Dermis blood vessel endothelial cell (primary cell): ENCODE results near the gene PIM2. TPM values are rescaled to one million over a fixed set of nuclear protein-coding genes. Genes with fewer than 3 reads are reported as not detected.

Source experiments
- DNase-seq: peaks from one replicate; pipeline ENCODE4 v3.0.0; 2010
- total RNA-seq: library from RNA; depleted of rRNA; stranded (reverse); fragments of >200 nt; gene quantifications from 2 replicates; pipeline ENCODE4 v1.2.3, GENCODE V29; 2014

The PIM2 gene
- 4.8 and 6.5 TPM in 2 replicates for total RNA-seq

- peak; percentile 87 for DNase-seq
Observed at GRCh38 chrX:48918643-48919340, at the start of gene PIM2. Gene PIM2 (minus strand): TSS chrX:48919024. CDS start chrX:48918834, 190 bp downstream.

- no peak for DNase-seq
Observed at GRCh38 chrX:48968377-48968776, 49.6 kb upstream of the PIM2 start.

- no peak for DNase-seq
Observed at GRCh38 chrX:48966796-48967579, 48.2 kb upstream of the PIM2 start.

GRCh38 chrX:48965959-48966358 is 47.1 kb upstream of the PIM2 start:
- no peak for DNase-seq

GRCh38 chrX:48961585-48962091 is 42.8 kb upstream of the PIM2 start:
- DNase-seq = no peak

- no peak for DNase-seq
Observed at GRCh38 chrX:48960291-48960690, 41.5 kb upstream of the PIM2 start.

- peak; percentile 53 for DNase-seq
Observed at GRCh38 chrX:48958635-48959094, 39.8 kb upstream of the PIM2 start.

GRCh38 chrX:48957827-48958634 is 39.2 kb upstream of the PIM2 start:
- peak; percentile 98 for DNase-seq

GRCh38 chrX:48957477-48957826 is 38.6 kb upstream of the PIM2 start, which contains the start of gene OTUD5:
Gene OTUD5 (minus strand): TSS chrX:48957607. CDS start chrX:48957570, 37 bp downstream.
- no peak for DNase-seq

GRCh38 chrX:48956728-48957414 is 38.0 kb upstream of the PIM2 start:
- peak; percentile 40 for DNase-seq

- no peak for DNase-seq
Observed at GRCh38 chrX:48948589-48948988, 29.8 kb upstream of the PIM2 start.

- DNase-seq = peak; percentile 68
Observed at GRCh38 chrX:48945517-48946348, 26.9 kb upstream of the PIM2 start.

- no peak for DNase-seq
Observed at GRCh38 chrX:48942895-48943294, 24.1 kb upstream of the PIM2 start.

GRCh38 chrX:48940404-48940955 is 21.7 kb upstream of the PIM2 start:
- no peak for DNase-seq

- DNase-seq = no peak
Observed at GRCh38 chrX:48939524-48940228, 20.9 kb upstream of the PIM2 start.

GRCh38 chrX:48938721-48939425 is 20.0 kb upstream of the PIM2 start:
- DNase-seq = no peak

GRCh38 chrX:48937054-48937907 is 18.5 kb upstream of the PIM2 start:
- no peak for DNase-seq

- DNase-seq = no peak
Observed at GRCh38 chrX:48936429-48937053, 17.7 kb upstream of the PIM2 start.
